A673 (cell line): ENCODE measurements around the gene MPV17L2. TPM values are rescaled to one million over a fixed set of nuclear protein-coding genes. Genes with fewer than 3 reads are reported as not detected.

ENCODE experiments used
- BruUV-seq: library from RNA; stranded (reverse); fragments of 400-500 nt; replicated peaks from 2 replicates; lab custom pipeline; 2021; lab: Mats Ljungman, UMichigan
- CTCF ChIA-PET: fragments of 300-600 bp; sonication (Branson Sonifier 250); formaldehyde crosslinking; loops from one replicate; lab custom pipeline; 2022; ENCODE audit warnings: antibody characterized with exemption; lab: Charles Lee
- POLR2A ChIA-PET: fragments of 300-600 bp; sonication (Branson Sonifier 250); formaldehyde crosslinking; loops from one replicate; lab custom pipeline; 2022; ENCODE audit warnings: antibody characterized with exemption; ENCODE audit not compliant: low non-redundant PET; lab: Charles Lee
- DNase-seq: peaks from one replicate; pipeline ENCODE4 v3.0.0-alpha.2; 2015; ENCODE audit warnings: low spot score
- H3K27ac ChIP-seq: fragments of 200-600 bp; sonication (generic); 2 replicates; pipeline ENCODE4 v1.5.1; 2016; ENCODE audit warnings: mixed run types, low read depth, mild to moderate bottlenecking, mixed read lengths, antibody characterized with exemption, low read length; ENCODE audit not compliant: poor library complexity, severe bottlenecking
- H3K27me3 ChIP-seq: fragments of 200-600 bp; sonication (generic); replicated peaks from 2 replicates; pipeline ENCODE4 v1.6.1; 2017; ENCODE audit warnings: mixed run types, low read depth, mild to moderate bottlenecking, mixed read lengths, antibody characterized with exemption, low read length; ENCODE audit not compliant: insufficient read depth, poor library complexity
- H3K36me3 ChIP-seq: fragments of 200-600 bp; sonication (generic); 2 replicates; pipeline ENCODE4 v1.6.1; 2016; ENCODE audit warnings: mixed run types, mild to moderate bottlenecking, mixed read lengths, antibody characterized with exemption, low read length; ENCODE audit not compliant: insufficient read depth, poor library complexity, severe bottlenecking
- H3K4me1 ChIP-seq: fragments of 200-600 bp; sonication (generic); 2 replicates; pipeline ENCODE4 v1.6.1; 2017; ENCODE audit warnings: mixed run types, mild to moderate bottlenecking, mixed read lengths, antibody characterized with exemption, low read length; ENCODE audit not compliant: insufficient read depth, poor library complexity, severe bottlenecking
- H3K4me3 ChIP-seq: fragments of 200-600 bp; sonication (generic); 2 replicates; pipeline ENCODE4 v1.5.1; 2016; ENCODE audit warnings: low read depth, mixed run types, mild to moderate bottlenecking, mixed read lengths, low read length; ENCODE audit not compliant: poor library complexity, severe bottlenecking
- H3K9me3 ChIP-seq: fragments of 200-600 bp; sonication (generic); 2 replicates; pipeline ENCODE4 v1.6.1; 2016; ENCODE audit warnings: mixed run types, low read depth, mild to moderate bottlenecking, mixed read lengths, antibody characterized with exemption, low read length; ENCODE audit not compliant: poor library complexity, severe bottlenecking
- CTCF ChIP-seq: fragments of 300-800, 200-600 bp; sonication (generic); conservative IDR thresholded peaks from 2 replicates; pipeline ENCODE4 v1.5.1; 2017; ENCODE audit warnings: low read depth, mild to moderate bottlenecking, antibody characterized with exemption, low read length, moderate library complexity, mixed read lengths
- EZH2 ChIP-seq: fragments of 200-600 bp; sonication (generic); IDR thresholded peaks from 2 replicates; pipeline ENCODE4 v1.6.1; 2017; ENCODE audit warnings: borderline replicate concordance, low read depth, mild to moderate bottlenecking, mixed read lengths, antibody characterized with exemption, low read length; ENCODE audit not compliant: poor library complexity, severe bottlenecking
- intact Hi-C: fragments of 100-400 bp; cut with micrococcal nuclease; formaldehyde crosslinking; loops from one replicate; pipeline ENCODE4 v1.10.0; 2022; ENCODE audit not compliant: unreplicated experiment
- total RNA-seq: library from RNA; stranded (reverse); gene quantifications from 2 replicates; pipeline ENCODE4 v1.2.3, GENCODE V29; 2021

The MPV17L2 gene
- total RNA-seq, 1 experiment from 2014 or later = 20.2 TPM

GRCh38 chr19:18196511-18196845 lies 3.5 kb downstream of the MPV17L2 start:
- ChIA-PET CTCF (no interaction called here), POLR2A (no interaction called here)
- Histone ChIP-seq H3K27me3 (no peaks in the 10 kb centered on the region), H3K4me3 (no peak overlapping the region), H3K4me1 (peaks cover 15% of the 10 kb centered on the region), H3K36me3 (peaks cover 14% of the 10 kb centered on the region), H3K9me3 (no peaks in the 10 kb centered on the region), H3K27ac (no peak overlapping the region)
- BruUV-seq = no TSS peak
- intact Hi-C loops = no loop called here
- DNase-seq = no peak
- TF ChIP-seq EZH2 (no peak), CTCF (no peak)

GRCh38 chr19:18197306-18197705 lies 4.3 kb downstream of the MPV17L2 start:
- TF ChIP-seq EZH2 = no peak
- TF ChIP-seq CTCF = no peak
- Histone ChIP-seq H3K27me3 (no peaks in the 10 kb centered on the region), H3K27ac (no peak overlapping the region), H3K36me3 (peaks cover 14% of the 10 kb centered on the region), H3K9me3 (no peaks in the 10 kb centered on the region), H3K4me3 (no peak overlapping the region), H3K4me1 (peaks cover 10% of the 10 kb centered on the region)
- BruUV-seq = no TSS peak
- CTCF ChIA-PET = no interaction called here
- intact Hi-C loops = no loop called here
- no peak for DNase-seq
- POLR2A ChIA-PET = no interaction called here

- Histone ChIP-seq H3K9me3 (no peaks in the 10 kb centered on the region), H3K4me3 (no peak overlapping the region), H3K27ac (no peak overlapping the region), H3K4me1 (peaks cover 11% of the 10 kb centered on the region), H3K27me3 (no peaks in the 10 kb centered on the region), H3K36me3 (peaks cover 14% of the 10 kb centered on the region)
- no TSS peak for BruUV-seq
- ChIA-PET POLR2A (interaction anchor here (0.6 kb wide), 1 partner anchor 82 kb away, joined by 9 read pairs; no protein-coding TSS in a partner anchor), CTCF (no interaction called here)
- DNase-seq = no peak
- intact Hi-C loops = no loop called here
- no peak for TF ChIP-seq EZH2
- TF ChIP-seq CTCF = no peak
These were observed 4.9 kb downstream of the MPV17L2 start for GRCh38 chr19:18197941-18198340.
